DND-41 (cell line): ENCODE results near the gene UIMC1.

ENCODE experiments used
- ATAC-seq: fragments of 200-7000 bp; cut with Tn5 transposase; 3 replicates; pipeline ENCODE4 v1.9.1; 2021; ENCODE audit warnings: low read depth; ENCODE audit not compliant: insufficient read depth
- DNase-seq: peaks from one replicate; pipeline ENCODE4 v3.0.0-alpha.2; 2020
- H2AFZ ChIP-seq: 2 replicates; pipeline ENCODE4 v1.6.0; 2012; ENCODE audit warnings: low read depth, low read length
- H3K27ac ChIP-seq: 2 replicates; pipeline ENCODE4 v1.5.1; 2012; ENCODE audit warnings: low read length, inconsistent platforms
- H3K27me3 ChIP-seq: fragments of 200-600 bp; sonication (generic); 2 replicates; pipeline ENCODE4 v1.6.0; 2012; ENCODE audit warnings: low read length, mild to moderate bottlenecking, inconsistent platforms; ENCODE audit not compliant: insufficient read depth, poor library complexity
- H3K36me3 ChIP-seq: 2 replicates; pipeline ENCODE4 v1.5.1; 2012; ENCODE audit warnings: low read length, inconsistent platforms; ENCODE audit not compliant: insufficient read depth
- H3K4me1 ChIP-seq: 2 replicates; pipeline ENCODE4 v1.5.1; 2012; ENCODE audit warnings: mild to moderate bottlenecking, low read length; ENCODE audit not compliant: insufficient read depth
- H3K4me2 ChIP-seq: 2 replicates; pipeline ENCODE4 v1.6.0; 2012; ENCODE audit warnings: mild to moderate bottlenecking, moderate library complexity, low read length, inconsistent platforms; ENCODE audit not compliant: insufficient read depth
- H3K4me3 ChIP-seq, 2 experiments: fragments of 200-600 bp in 1 of 2; shearing (Covaris generic) in 1 of 2; 2 replicates each; pipeline ENCODE4 v1.5.1; 2012 to 2016; ENCODE audit warnings: inconsistent platforms in 2 of 2, low read length in 2 of 2, mild to moderate bottlenecking in 2 of 2, low read depth in 1 of 2, moderate library complexity in 1 of 2
- H3K79me2 ChIP-seq: 2 replicates; pipeline ENCODE4 v1.6.0; 2012; ENCODE audit warnings: low read length, inconsistent platforms; ENCODE audit not compliant: insufficient read depth
- H3K9ac ChIP-seq: 2 replicates; pipeline ENCODE4 v1.6.0; 2012; ENCODE audit warnings: low read depth, mild to moderate bottlenecking, inconsistent platforms, low read length, moderate library complexity
- H3K9me3 ChIP-seq: 2 replicates; pipeline ENCODE4 v1.5.1; 2012; ENCODE audit warnings: low read length, moderate library complexity, mild to moderate bottlenecking, inconsistent platforms; ENCODE audit not compliant: insufficient read depth, severe bottlenecking
- H4K20me1 ChIP-seq: 2 replicates; pipeline ENCODE4 v1.6.0; 2012; ENCODE audit warnings: low read length; ENCODE audit not compliant: insufficient read depth
- CTCF ChIP-seq: IDR thresholded peaks from 2 replicates; pipeline ENCODE4 v1.5.1; 2012; ENCODE audit warnings: borderline replicate concordance, low read length, moderate library complexity, mild to moderate bottlenecking; ENCODE audit not compliant: poor library complexity, severe bottlenecking; ENCODE audit errors: extremely low read depth
- EZH2 ChIP-seq: IDR thresholded peaks from 3 replicates; pipeline ENCODE4 v1.6.1; 2012; ENCODE audit warnings: borderline replicate concordance, low read depth, mild to moderate bottlenecking, moderate library complexity, low read length, inconsistent platforms; ENCODE audit not compliant: severe bottlenecking

UIMC1 gene

DNA sequence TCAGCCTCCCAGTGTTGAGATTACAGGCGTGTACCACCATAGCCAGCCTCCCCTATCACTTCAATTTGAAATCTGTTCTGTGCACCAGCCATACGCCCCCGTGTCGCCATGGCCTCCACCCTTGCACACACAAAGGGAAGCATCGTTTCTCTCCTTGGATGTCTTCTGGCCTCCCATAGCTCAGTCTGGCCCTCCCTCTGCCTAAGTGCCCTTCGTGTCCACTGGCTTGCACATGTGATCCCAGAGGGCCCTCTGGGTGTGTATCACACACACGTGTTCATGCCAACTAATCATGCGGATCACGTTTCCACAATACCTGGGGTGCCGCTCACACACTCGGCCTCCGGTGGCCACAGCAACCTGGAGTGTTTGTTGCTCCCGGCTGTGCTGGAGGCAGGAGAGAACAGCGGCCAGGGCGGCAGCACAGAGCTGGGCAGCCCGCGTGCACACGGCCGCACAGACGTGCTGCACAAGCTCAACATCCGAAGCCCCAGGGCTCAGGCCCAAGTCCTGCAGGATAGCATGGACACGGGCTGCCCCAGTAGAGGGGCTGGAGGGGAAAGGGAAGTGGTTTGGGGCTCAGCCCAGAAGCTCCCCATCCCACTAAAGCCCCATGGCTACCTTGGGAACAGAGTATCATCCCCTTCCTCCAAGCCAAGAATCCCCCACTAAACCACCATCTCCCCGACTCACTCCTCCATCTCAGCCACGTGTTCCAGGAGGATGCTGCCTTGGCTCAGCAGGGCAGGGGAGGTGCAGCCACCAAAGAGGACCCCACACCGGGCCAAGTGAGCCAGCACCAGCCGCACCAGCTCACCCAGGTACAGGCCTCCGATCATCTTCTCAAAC lies 118.3 kb downstream of the UIMC1 start:
- H2AFZ ChIP-seq, result no peak overlapping the region
- H3K9me3 ChIP-seq, result no peaks in the 10 kb centered on the region
- no peak overlapping the region for H3K4me3 ChIP-seq
- no peak for TF ChIP-seq EZH2
- no peak for TF ChIP-seq CTCF
- DNase-seq (no peak), ATAC-seq (no peak)
- no peak overlapping the region for H3K27ac ChIP-seq
- no peaks in the 10 kb centered on the region for H3K27me3 ChIP-seq
- no peak overlapping the region for H3K9ac ChIP-seq
- no peaks in the 10 kb centered on the region for H3K79me2 ChIP-seq
- H3K4me1 ChIP-seq, result no peaks in the 10 kb centered on the region
- H3K4me2 ChIP-seq, result no peak overlapping the region
- no peaks in the 10 kb centered on the region for H3K36me3 ChIP-seq
- H4K20me1 ChIP-seq, result peaks cover 3% of the 10 kb centered on the region

DNA sequence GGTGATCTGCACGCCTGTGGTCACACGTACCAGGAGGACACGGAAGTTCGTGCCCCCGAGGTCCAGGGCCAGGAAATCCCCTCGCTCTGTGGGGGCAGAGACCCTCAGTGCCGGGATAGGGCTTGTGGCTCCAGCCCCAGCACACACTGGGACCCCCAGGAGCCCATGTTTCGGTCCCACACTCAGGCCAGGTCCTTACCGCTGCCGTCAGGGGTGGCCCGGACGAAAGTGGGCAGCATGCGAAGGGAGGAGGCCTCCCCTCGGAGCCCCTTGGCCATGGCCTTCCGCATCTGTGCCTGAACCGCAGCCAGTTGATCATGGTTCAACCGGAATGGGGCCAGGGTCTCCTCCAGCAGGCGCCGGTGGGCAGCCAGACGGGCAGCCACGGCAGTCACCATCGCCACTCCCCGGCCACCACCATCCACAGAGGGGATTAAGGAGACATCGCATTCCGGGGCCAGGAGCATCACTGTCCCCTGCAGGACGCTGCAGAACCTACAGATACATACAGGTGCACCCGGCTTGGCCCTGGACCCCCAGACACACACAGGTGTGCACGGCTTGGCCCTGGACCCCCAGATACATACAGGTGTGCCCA lies 119.2 kb downstream of the UIMC1 start:
- H3K36me3 ChIP-seq, result no peaks in the 10 kb centered on the region
- no peak overlapping the region for H3K27ac ChIP-seq
- H2AFZ ChIP-seq, result no peak overlapping the region
- no peaks in the 10 kb centered on the region for H3K79me2 ChIP-seq
- no peaks in the 10 kb centered on the region for H3K27me3 ChIP-seq
- no peak overlapping the region for H3K4me3 ChIP-seq
- peaks cover 6% of the 10 kb centered on the region for H4K20me1 ChIP-seq
- DNase-seq, result no peak
- H3K4me2 ChIP-seq, result no peak overlapping the region
- H3K4me1 ChIP-seq, result no peaks in the 10 kb centered on the region
- TF ChIP-seq CTCF (no peak), EZH2 (no peak)
- no peak for ATAC-seq
- no peaks in the 10 kb centered on the region for H3K9me3 ChIP-seq
- H3K9ac ChIP-seq, result no peak overlapping the region

DNA sequence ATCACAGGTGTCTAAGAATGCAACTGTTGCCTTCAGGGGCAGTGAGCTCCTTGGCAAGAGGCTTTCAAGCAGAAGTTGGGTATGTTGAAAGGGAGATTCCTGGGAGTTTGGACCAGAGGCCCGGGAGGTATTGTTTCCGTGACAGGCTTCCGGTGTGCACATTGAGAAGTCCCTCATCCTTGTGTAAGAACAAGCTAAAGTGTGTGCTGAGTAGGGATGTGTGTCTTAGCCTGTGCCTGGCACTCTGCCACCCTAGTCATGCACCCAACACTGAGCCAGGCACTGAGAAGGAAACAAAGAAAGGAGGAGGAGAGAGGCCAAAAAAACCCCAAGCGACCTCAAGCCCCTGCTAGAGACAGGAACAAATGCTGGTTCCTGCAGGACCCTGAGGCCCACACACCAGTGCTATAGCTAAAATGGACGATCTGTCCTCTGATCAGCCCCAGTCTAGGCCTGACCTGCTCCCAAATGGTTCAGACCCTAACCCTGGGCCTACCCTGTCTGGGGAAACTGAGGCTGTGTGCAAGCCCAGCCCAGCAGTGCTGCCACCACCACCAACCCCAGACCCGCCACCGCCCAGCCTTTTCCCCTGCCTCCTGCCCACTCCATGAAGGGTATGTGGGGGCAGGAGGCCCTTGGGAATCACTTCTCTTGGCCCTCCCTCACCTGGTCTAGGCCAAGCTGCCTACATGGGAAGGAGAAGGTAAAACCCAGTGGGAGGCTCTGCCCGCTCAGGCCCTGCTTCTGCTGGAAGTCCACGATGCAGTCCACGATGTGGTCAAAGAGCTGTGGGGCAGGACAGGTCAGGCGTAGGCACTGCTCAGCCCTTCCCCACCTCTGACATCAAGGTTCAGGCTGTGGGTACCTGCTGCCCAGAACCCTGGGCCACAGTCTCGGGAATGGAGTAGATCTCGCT lies 120.0 kb downstream of the UIMC1 start:
- Histone ChIP-seq H3K4me2 (no peak overlapping the region), H3K27ac (no peak overlapping the region), H3K4me3 (no peak overlapping the region), H2AFZ (no peak overlapping the region), H3K36me3 (no peaks in the 10 kb centered on the region), H4K20me1 (peaks cover 6% of the 10 kb centered on the region), H3K4me1 (no peaks in the 10 kb centered on the region), H3K9ac (no peak overlapping the region), H3K9me3 (no peaks in the 10 kb centered on the region), H3K79me2 (no peaks in the 10 kb centered on the region), H3K27me3 (no peaks in the 10 kb centered on the region)
- TF ChIP-seq CTCF, result no peak
- no peak for TF ChIP-seq EZH2
- DNase-seq (no peak), ATAC-seq (no peak)
